Gastrocnemius medialis (tissue), 4 donors: ENCODE measurements around the gene ZBTB7A.

Experiments used
- POLR2A ChIP-seq, 2 donors: fragments of 450-650 bp; IDR thresholded peaks; one replicate each; pipeline ENCODE4 v1.6.1; 2017; ENCODE audit warnings: antibody characterized with exemption in 2 of 2, mild to moderate bottlenecking in 2 of 2, moderate library complexity in 2 of 2
- TF ChIP-seq, protein P1 (sequence below), 5 experiments: fragments of 450-650 bp in 3 of 5; fragments of 200-600 bp in 2 of 5; sonication (generic) in 2 of 5; IDR thresholded peaks in 4 of 5; conservative IDR thresholded peaks in 1 of 5; 1 replicate in 4 of 5; 2 replicates in 1 of 5; pipeline ENCODE4 v1.5.1; 2016 to 2019; ENCODE audit warnings: antibody characterized with exemption in 5 of 5, mild to moderate bottlenecking in 3 of 5, moderate library complexity in 3 of 5

DNA sequence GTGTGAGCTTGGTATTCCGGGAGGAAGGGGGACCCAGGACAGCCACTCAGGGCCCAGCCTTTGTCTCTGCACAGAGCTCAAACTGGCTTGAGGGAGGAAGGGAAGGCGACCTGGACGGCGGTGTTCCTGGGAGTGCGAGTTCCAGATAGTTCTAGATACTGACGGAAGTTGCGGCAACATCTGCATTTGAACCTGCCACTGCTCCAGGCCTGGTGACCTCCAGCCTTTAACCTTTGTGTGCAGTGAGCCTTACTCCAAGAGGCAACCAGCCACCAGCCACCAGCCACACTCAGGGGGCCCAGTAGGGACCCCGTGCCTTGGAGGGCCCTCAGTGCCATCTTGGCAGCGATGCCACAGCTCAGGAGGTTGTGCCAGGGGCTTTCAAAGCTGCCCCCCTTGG lies 15.5 kb upstream of the ZBTB7A start:
- TF ChIP-seq, protein P1, sequence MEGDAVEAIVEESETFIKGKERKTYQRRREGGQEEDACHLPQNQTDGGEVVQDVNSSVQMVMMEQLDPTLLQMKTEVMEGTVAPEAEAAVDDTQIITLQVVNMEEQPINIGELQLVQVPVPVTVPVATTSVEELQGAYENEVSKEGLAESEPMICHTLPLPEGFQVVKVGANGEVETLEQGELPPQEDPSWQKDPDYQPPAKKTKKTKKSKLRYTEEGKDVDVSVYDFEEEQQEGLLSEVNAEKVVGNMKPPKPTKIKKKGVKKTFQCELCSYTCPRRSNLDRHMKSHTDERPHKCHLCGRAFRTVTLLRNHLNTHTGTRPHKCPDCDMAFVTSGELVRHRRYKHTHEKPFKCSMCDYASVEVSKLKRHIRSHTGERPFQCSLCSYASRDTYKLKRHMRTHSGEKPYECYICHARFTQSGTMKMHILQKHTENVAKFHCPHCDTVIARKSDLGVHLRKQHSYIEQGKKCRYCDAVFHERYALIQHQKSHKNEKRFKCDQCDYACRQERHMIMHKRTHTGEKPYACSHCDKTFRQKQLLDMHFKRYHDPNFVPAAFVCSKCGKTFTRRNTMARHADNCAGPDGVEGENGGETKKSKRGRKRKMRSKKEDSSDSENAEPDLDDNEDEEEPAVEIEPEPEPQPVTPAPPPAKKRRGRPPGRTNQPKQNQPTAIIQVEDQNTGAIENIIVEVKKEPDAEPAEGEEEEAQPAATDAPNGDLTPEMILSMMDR (IDR thresholded peaks at IDR 0.05 in 4 of 5, conservative IDR thresholded peaks at IDR 0.05 in 1 of 5) = no peak
- no peak for TF ChIP-seq POLR2A (IDR thresholded peaks at IDR 0.05)
